MM.1S (cell line): ENCODE results near the gene MYBPC3.

Experiments used
- CTCF ChIP-seq: fragments of 300-600 bp; sonication (generic); IDR thresholded peaks from 2 replicates; pipeline ENCODE4 v1.5.1; 2016; ENCODE audit warnings: antibody characterized with exemption, low read length, mixed read lengths
- EZH2phosphoT487 ChIP-seq: fragments of 300-600 bp; sonication (generic); IDR thresholded peaks from 2 replicates; pipeline ENCODE4 v1.6.1; 2018; ENCODE audit warnings: antibody characterized with exemption, low read length

GRCh38 chr11:47349521-47350095, 2.9 kb downstream of the MYBPC3 start:
- TF ChIP-seq CTCF: no peak
- no peak for TF ChIP-seq EZH2phosphoT487
